GM23338 (cell line): ENCODE measurements around the gene AGAP1.

ENCODE experiments used
- CREB1 ChIP-seq: fragments of 250-450 bp; sonication (Bioruptor Pico); IDR thresholded peaks from 2 replicates; pipeline ENCODE4 v1.5.0; 2020; ENCODE audit warnings: low read depth, mild to moderate bottlenecking, moderate library complexity
- ETS1 ChIP-seq: IDR thresholded peaks from 2 replicates; pipeline ENCODE4 v1.6.1; 2016; ENCODE audit warnings: antibody characterized with exemption
- EZH2 ChIP-seq: fragments of 200-600 bp; sonication (generic); IDR thresholded peaks from one replicate; pipeline ENCODE4 v1.8.0; 2017; ENCODE audit warnings: antibody characterized with exemption, mild to moderate bottlenecking, low read depth; ENCODE audit not compliant: unreplicated experiment
- EZH2phosphoT487 ChIP-seq: fragments of 200-600 bp; sonication (generic); IDR thresholded peaks from one replicate; pipeline ENCODE4 v1.8.1; 2018; ENCODE audit warnings: antibody characterized with exemption; ENCODE audit not compliant: unreplicated experiment
- JUNB ChIP-seq: IDR thresholded peaks from one replicate; pipeline ENCODE4 v1.6.1; 2016; ENCODE audit warnings: antibody characterized with exemption; ENCODE audit not compliant: unreplicated experiment
- NANOG ChIP-seq: IDR thresholded peaks from 2 replicates; pipeline ENCODE4 v1.6.1; 2016; ENCODE audit warnings: antibody characterized with exemption, borderline replicate concordance
- POLR2AphosphoS5 ChIP-seq: IDR thresholded peaks from 2 replicates; pipeline ENCODE4 v1.6.1; 2016; ENCODE audit warnings: antibody characterized with exemption, low read depth
- ZNF114 ChIP-seq: fragments of 250-450 bp; sonication (Bioruptor Pico); IDR thresholded peaks from 2 replicates; pipeline ENCODE4 v1.5.0; 2020; ENCODE audit warnings: mild to moderate bottlenecking, moderate library complexity
- ZNF331 ChIP-seq: fragments of 250-450 bp; sonication (Bioruptor Pico); IDR thresholded peaks from 2 replicates; pipeline ENCODE4 v1.5.0; 2020; ENCODE audit warnings: low read depth, mild to moderate bottlenecking, moderate library complexity
- TF ChIP-seq, protein P1 (sequence below), 2 experiments: fragments of 200-600 bp in 1 of 2; sonication (generic) in 1 of 2; conservative IDR thresholded peaks; 2 replicates each; pipeline versions ENCODE4 v1.5.1 to v1.6.1; 2016 to 2017; ENCODE audit warnings: antibody characterized with exemption in 2 of 2, low read depth in 2 of 2, mild to moderate bottlenecking in 2 of 2, moderate library complexity in 1 of 2
- TF ChIP-seq, protein P2 (sequence below): IDR thresholded peaks from one replicate; pipeline ENCODE4 v1.6.1; 2018; ENCODE audit warnings: antibody characterized with exemption; ENCODE audit not compliant: unreplicated experiment

DNA sequence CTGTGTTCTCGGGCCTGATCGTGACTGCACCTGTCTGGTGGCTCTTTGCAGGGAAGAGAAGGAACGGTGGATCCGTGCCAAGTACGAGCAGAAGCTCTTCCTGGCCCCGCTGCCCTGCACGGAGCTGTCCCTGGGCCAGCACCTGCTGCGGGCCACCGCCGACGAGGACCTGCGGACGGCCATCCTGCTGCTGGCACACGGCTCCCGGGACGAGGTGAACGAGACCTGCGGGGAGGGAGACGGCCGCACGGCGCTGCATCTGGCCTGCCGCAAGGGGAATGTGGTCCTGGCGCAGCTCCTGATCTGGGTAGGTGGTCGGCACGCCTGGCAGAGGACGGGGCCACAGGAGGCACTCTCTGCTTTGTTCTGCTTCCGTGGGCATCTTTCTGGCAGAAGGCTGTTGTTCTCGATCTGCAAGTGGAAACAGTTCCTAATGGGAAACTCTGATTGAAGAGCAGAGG lies 626.3 kb downstream of the AGAP1 start:
- TF ChIP-seq, protein P1, sequence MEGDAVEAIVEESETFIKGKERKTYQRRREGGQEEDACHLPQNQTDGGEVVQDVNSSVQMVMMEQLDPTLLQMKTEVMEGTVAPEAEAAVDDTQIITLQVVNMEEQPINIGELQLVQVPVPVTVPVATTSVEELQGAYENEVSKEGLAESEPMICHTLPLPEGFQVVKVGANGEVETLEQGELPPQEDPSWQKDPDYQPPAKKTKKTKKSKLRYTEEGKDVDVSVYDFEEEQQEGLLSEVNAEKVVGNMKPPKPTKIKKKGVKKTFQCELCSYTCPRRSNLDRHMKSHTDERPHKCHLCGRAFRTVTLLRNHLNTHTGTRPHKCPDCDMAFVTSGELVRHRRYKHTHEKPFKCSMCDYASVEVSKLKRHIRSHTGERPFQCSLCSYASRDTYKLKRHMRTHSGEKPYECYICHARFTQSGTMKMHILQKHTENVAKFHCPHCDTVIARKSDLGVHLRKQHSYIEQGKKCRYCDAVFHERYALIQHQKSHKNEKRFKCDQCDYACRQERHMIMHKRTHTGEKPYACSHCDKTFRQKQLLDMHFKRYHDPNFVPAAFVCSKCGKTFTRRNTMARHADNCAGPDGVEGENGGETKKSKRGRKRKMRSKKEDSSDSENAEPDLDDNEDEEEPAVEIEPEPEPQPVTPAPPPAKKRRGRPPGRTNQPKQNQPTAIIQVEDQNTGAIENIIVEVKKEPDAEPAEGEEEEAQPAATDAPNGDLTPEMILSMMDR (conservative IDR thresholded peaks at IDR 0.05; ENCODE audit: low read depth in 2 of 2): no peak
- TF ChIP-seq, protein P2, sequence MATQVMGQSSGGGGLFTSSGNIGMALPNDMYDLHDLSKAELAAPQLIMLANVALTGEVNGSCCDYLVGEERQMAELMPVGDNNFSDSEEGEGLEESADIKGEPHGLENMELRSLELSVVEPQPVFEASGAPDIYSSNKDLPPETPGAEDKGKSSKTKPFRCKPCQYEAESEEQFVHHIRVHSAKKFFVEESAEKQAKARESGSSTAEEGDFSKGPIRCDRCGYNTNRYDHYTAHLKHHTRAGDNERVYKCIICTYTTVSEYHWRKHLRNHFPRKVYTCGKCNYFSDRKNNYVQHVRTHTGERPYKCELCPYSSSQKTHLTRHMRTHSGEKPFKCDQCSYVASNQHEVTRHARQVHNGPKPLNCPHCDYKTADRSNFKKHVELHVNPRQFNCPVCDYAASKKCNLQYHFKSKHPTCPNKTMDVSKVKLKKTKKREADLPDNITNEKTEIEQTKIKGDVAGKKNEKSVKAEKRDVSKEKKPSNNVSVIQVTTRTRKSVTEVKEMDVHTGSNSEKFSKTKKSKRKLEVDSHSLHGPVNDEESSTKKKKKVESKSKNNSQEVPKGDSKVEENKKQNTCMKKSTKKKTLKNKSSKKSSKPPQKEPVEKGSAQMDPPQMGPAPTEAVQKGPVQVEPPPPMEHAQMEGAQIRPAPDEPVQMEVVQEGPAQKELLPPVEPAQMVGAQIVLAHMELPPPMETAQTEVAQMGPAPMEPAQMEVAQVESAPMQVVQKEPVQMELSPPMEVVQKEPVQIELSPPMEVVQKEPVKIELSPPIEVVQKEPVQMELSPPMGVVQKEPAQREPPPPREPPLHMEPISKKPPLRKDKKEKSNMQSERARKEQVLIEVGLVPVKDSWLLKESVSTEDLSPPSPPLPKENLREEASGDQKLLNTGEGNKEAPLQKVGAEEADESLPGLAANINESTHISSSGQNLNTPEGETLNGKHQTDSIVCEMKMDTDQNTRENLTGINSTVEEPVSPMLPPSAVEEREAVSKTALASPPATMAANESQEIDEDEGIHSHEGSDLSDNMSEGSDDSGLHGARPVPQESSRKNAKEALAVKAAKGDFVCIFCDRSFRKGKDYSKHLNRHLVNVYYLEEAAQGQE: no peak
- TF ChIP-seq POLR2AphosphoS5 (no peak), EZH2phosphoT487 (no peak), CREB1 (no peak), NANOG (no peak), EZH2 (no peak), ZNF114 (CRISPR knock-in tag) (no peak), ETS1 (no peak), JUNB (no peak), ZNF331 (CRISPR knock-in tag) (no peak)
